GM10248 (cell line): Measurements from ENCODE around the gene KCNJ10.

Experiments
- CTCF ChIA-PET: fragments of 300-600 bp; sonication (Branson Sonifier 250); formaldehyde crosslinking; extraction: SDS; loops from one replicate; lab custom pipeline; 2021; ENCODE audit warnings: antibody characterized with exemption; lab: Yijun Ruan, JAX
- POLR2A ChIA-PET: fragments of 350-650 bp; sonication (Branson Sonifier 250); formaldehyde crosslinking; extraction: SDS; loops from one replicate; lab custom pipeline; 2020; ENCODE audit warnings: antibody characterized with exemption; lab: Yijun Ruan, JAX
- DNase-seq: peaks from one replicate; pipeline ENCODE4 v3.0.0; 2012; ENCODE audit errors: extremely low spot score
- TF ChIP-seq, protein P1 (sequence below): IDR thresholded peaks from 2 replicates; pipeline ENCODE4 v1.5.1; 2012; ENCODE audit warnings: mild to moderate bottlenecking, low read depth; ENCODE audit errors: extremely low read depth, missing control alignments, control extremely low read depth

The KCNJ10 gene

DNA sequence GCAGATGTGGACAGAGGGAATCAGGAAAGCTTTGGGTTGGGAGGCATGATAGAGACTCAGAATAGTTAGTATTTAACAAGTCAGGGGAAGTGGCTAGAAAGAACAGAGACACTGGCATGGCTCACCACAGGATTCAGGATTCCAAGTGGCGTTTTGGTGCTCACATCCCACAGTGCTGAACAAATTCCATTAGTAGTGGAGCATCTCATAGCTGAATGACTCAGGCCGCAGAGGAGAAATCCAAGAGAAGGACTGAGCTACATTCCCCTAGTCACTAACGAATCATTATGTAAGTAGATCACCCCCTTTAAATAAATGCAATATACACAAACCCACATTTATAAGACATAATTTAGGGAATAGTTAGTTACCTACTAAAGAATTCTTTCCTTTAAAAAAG, 6.3 kb upstream of the KCNJ10 start:
- TF ChIP-seq, protein P1, sequence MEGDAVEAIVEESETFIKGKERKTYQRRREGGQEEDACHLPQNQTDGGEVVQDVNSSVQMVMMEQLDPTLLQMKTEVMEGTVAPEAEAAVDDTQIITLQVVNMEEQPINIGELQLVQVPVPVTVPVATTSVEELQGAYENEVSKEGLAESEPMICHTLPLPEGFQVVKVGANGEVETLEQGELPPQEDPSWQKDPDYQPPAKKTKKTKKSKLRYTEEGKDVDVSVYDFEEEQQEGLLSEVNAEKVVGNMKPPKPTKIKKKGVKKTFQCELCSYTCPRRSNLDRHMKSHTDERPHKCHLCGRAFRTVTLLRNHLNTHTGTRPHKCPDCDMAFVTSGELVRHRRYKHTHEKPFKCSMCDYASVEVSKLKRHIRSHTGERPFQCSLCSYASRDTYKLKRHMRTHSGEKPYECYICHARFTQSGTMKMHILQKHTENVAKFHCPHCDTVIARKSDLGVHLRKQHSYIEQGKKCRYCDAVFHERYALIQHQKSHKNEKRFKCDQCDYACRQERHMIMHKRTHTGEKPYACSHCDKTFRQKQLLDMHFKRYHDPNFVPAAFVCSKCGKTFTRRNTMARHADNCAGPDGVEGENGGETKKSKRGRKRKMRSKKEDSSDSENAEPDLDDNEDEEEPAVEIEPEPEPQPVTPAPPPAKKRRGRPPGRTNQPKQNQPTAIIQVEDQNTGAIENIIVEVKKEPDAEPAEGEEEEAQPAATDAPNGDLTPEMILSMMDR, result no peak
- POLR2A ChIA-PET, result no interaction called here
- DNase-seq, result no peak
- CTCF ChIA-PET, result interaction anchor here (30.0 to 45.2 kb wide), 2 partner anchors 8 to 15 kb away, joined by 983 read pairs; partner anchors contain the start of genes IGSF8, KCNJ10 and KCNJ9

DNA sequence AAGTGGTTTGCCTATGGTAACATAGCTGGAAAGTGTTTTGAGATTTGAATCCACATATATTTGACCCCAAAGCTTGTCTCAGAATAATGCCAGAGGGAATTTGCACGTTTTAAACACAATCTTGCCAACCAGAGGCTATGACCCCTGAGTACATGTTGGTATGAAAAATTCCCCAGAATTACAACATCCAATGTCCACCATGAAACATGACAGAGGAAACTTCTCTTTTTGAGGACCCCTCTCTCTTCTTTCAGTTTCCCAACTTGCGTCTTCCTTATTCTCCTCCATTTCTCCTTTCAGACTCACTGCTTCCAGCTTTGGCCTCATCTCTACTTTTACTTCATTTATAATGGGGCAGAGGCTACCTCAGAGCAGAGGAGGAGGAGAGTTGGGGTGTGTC, 5.9 kb upstream of the KCNJ10 start:
- ChIA-PET CTCF (interaction anchor here (30.0 to 45.2 kb wide), 2 partner anchors 9 to 15 kb away, joined by 983 read pairs; partner anchors contain the start of genes IGSF8, KCNJ10 and KCNJ9), POLR2A (no interaction called here)

DNA sequence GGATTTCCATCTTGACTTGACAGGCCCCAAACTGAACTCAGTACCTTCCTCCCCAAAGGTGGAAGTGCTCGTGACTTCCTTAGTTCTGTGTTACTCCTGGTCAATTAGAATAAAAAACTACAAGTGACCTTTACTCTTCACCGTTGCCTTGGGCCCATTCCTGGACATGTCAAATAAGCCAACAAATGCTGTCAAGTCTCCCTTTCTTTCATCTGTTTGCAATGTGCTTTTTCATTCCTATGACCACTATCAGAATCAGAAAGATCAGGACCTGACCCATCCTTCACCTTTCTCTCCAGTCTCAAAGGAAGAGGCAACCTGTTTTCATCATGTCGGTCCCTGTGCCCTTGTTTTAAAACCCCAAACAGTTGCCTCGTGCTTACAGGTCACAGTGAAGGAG, 4.9 kb upstream of the KCNJ10 start:
- no peak for DNase-seq
- ChIA-PET POLR2A (no interaction called here), CTCF (interaction anchor here (3.3 to 45.2 kb wide), 3 partner anchors 10 to 67 kb away, joined by 12 to 983 read pairs (median 983); partner anchors contain the start of genes IGSF8, KCNJ10 and KCNJ9)
- TF ChIP-seq, protein P1, result no peak

More for the DNA sequence above, 5.9 kb upstream of the KCNJ10 start:
- TF ChIP-seq, protein P1, result no peak
- no peak for DNase-seq

DNA sequence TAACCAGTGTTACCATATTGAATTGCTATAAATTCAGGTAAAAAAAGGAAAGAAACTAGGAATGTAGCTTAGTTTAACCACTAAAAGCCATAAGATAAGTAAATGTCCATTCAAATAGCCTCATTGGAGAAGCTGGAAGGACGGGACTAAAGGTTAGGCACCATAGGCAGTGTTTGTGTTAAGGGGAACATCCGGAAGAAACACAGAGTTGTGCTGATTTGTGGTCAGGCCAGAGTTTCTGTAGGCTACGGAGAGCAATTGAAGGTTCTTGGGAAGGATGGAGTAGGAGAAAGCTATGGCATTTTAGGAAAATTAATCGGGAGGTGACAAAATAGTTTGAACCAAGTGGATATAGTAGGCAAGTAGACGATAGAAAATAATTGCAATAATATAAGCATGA, 1.3 kb upstream of the KCNJ10 start:
- TF ChIP-seq, protein P1, result no peak
- no peak for DNase-seq
- ChIA-PET CTCF (interaction anchor here (0.8 to 45.2 kb wide), 4 partner anchors 10 to 305 kb away, joined by 3 to 983 read pairs (median 494); partner anchors contain the start of genes IGSF8, KCNJ10 and KCNJ9), POLR2A (no interaction called here)

DNA sequence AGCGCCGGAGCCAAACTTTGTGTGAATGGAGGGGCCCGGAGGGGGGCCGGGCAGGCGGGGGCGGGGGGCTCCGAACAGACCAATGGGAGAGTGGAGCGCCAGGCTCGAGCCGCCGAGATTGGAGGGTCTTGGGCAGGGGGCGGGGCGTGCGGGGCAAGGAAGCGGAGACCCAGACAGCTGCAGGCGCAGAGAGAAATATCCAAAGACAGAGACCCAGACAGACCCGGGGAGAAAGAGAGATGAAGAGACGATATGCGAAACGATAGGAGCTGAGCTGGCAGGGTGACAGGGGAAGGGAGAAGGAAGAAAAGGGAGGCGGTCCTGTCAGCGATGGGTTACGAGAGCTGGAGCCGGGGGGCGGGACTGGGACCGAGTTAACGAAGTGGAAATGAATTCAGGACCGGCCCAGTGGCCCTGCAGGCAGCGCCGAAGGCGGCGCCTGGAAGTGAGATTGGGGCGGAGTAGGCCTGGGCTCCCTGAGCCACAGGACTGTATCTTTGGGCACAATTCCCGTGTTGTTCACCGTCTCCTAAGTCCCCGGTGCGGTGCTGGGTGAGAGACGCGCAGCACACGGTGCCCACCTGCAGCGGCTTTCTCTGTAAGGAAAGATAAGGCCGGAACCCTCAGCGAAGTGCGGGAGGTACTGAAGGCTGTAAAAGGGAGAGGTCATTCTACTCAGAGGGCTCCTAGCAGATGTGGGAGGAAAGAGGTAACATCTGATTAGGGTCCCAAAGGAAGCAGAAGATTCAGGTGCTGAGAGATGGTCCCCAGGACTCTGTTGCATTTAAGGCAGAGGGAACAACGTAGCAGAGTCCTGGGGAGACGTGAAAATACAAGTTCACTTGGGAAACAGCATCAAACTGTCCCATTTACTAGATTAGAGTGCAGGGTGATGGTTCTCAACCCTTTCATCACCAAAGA, 543 bp upstream of the KCNJ10 start:
- peak; percentile 76 for DNase-seq
- POLR2A ChIA-PET, result no interaction called here
- TF ChIP-seq, protein P1, result no peak
- CTCF ChIA-PET, result interaction anchor here (1.1 to 45.2 kb wide), 3 partner anchors 9 to 305 kb away, joined by 3 to 983 read pairs (median 983); partner anchors contain the start of genes IGSF8, KCNJ10 and KCNJ9

DNA sequence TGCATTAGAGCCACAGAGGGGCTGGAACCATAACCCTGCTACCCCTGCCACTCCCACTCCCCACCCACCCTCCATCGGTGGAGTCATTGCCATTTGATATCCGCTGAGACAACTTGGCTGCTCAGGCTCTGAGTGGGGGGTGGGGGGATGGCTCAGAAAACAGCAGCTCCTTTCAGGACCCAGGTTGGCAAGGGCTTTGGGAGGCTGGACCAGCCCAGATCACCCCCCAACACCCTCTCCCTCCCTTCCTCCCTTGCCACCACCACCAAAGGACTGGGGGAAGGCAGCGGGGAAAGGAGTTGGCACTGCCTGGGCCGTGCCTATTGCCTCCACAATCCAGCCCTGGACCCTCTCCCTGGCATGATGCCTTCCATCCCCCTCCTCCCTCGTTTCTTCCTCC, 1.7 kb downstream of the KCNJ10 start:
- ChIA-PET POLR2A (no interaction called here), CTCF (interaction anchor here (3.5 to 45.2 kb wide), 2 partner anchors 16 to 22 kb away, joined by 16 to 983 read pairs; partner anchors contain the start of genes IGSF8, KCNJ10 and KCNJ9)
- DNase-seq, result no peak
- TF ChIP-seq, protein P1, result no peak
